WERI-Rb-1 (cell line): ENCODE measurements around the gene ATP7B.
"Not testable (repeated sequence)": the region's sequence is repeated elsewhere in the genome, so short reads cannot be mapped to it uniquely, and the experiment has no call there.

Experiments
- DNase-seq: peaks from one replicate; pipeline ENCODE4 v3.0.0-alpha.2; 2020
- H3K27ac ChIP-seq: fragments of 250-450 bp; sonication (Bioruptor Pico); 2 replicates; pipeline ENCODE4 v1.5.1; 2020; ENCODE audit warnings: mild to moderate bottlenecking, moderate library complexity
- H3K27me3 ChIP-seq: fragments of 250-450 bp; sonication (Bioruptor Pico); 2 replicates; pipeline ENCODE4 v1.5.1; 2021; ENCODE audit warnings: mild to moderate bottlenecking, low read depth, moderate library complexity; ENCODE audit not compliant: insufficient read depth, severe bottlenecking
- H3K36me3 ChIP-seq: fragments of 250-450 bp; sonication (Bioruptor Pico); 2 replicates; pipeline ENCODE4 v1.5.1; 2020; ENCODE audit warnings: mild to moderate bottlenecking, moderate library complexity
- H3K4me3 ChIP-seq: 2 replicates; pipeline ENCODE4 v1.5.1; 2011; ENCODE audit warnings: low read depth, mild to moderate bottlenecking, control low read depth, low read length
- H3K9me3 ChIP-seq: fragments of 250-450 bp; sonication (Bioruptor Pico); 2 replicates; pipeline ENCODE4 v1.5.1; 2021; ENCODE audit warnings: mild to moderate bottlenecking, moderate library complexity; ENCODE audit not compliant: severe bottlenecking
- TF ChIP-seq, protein P1 (sequence below): IDR thresholded peaks from 2 replicates; pipeline ENCODE4 v1.5.1; 2011; ENCODE audit warnings: low read depth, mild to moderate bottlenecking, control low read depth, inconsistent platforms, low read length

ATP7B gene

DNA sequence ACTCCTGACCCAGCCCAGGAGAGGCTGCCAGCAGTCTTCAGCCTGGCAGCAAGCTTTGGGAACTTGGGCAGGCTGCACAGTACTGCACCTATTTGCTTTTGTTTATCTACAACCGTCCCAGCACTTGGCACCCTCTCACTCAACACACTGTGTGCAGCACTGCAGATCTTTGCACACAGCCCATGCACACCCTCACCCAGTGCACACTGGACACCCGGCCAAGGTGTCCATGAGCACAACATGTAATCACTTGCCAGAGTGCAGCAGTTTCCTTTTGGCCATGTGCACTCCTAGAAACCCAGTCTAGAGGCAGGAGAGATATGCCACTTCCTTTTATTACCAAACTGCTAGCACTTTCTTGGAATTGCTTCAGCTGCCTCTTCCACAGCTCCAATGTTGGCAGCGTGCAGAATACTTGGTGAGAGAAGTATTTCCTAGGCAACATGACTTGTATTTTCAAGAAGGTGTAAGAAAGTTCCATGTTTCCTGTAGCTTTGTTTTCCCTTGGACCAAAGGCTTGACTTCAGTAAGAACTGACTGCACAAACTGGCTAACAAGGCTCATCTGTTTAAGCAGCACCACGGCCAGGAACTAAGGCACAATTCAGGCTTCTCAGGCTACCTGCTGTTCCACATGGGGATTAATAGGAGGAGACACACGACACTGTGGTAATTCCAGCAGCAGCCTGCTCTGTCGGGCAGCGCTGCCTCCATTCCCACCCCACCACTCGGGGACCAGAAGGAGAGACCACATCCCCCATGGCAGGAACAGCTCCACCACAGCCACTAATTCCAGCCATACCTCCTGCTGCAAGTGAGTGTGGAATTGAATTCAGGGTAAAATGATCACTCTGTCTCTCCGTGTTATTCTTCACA lies 15.3 kb downstream of the ATP7B start:
- TF ChIP-seq, protein P1, sequence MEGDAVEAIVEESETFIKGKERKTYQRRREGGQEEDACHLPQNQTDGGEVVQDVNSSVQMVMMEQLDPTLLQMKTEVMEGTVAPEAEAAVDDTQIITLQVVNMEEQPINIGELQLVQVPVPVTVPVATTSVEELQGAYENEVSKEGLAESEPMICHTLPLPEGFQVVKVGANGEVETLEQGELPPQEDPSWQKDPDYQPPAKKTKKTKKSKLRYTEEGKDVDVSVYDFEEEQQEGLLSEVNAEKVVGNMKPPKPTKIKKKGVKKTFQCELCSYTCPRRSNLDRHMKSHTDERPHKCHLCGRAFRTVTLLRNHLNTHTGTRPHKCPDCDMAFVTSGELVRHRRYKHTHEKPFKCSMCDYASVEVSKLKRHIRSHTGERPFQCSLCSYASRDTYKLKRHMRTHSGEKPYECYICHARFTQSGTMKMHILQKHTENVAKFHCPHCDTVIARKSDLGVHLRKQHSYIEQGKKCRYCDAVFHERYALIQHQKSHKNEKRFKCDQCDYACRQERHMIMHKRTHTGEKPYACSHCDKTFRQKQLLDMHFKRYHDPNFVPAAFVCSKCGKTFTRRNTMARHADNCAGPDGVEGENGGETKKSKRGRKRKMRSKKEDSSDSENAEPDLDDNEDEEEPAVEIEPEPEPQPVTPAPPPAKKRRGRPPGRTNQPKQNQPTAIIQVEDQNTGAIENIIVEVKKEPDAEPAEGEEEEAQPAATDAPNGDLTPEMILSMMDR, result peak; percentile 33; the same call in 1 of the 2 replicates
- peak; percentile 66 for DNase-seq
- no peaks in the 10 kb centered on the region for H3K9me3 ChIP-seq
- H3K4me3 ChIP-seq, result no peak overlapping the region
- H3K27ac ChIP-seq, result peak overlapping the region; percentile 44
- no peaks in the 10 kb centered on the region for H3K36me3 ChIP-seq
- H3K27me3 ChIP-seq, result no peaks in the 10 kb centered on the region

DNA sequence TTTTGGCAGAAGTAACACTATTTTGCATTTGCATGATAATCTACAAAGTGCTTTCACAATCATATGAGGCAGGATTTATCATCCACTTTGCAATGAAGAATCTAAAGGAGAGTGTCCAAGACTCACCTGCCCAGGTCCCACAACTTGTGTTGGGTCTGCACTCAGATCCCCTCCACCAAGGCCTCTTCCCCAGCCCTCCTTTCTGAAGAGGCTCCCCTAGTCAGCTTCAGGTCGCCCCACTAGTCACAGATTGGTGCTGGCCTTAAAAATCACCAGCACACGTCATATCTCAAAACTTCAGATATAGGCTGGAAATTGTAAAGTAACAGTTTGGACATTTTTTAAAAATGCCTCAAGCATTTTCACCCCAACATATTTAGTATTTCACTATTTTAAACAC lies 17.5 kb downstream of the ATP7B start:
- Histone ChIP-seq H3K9me3 (no peaks in the 10 kb centered on the region), H3K27me3 (no peaks in the 10 kb centered on the region), H3K36me3 (no peaks in the 10 kb centered on the region), H3K4me3 (no peak overlapping the region), H3K27ac (no peak overlapping the region)
- no peak for DNase-seq
- TF ChIP-seq, protein P1, result no peak

DNA sequence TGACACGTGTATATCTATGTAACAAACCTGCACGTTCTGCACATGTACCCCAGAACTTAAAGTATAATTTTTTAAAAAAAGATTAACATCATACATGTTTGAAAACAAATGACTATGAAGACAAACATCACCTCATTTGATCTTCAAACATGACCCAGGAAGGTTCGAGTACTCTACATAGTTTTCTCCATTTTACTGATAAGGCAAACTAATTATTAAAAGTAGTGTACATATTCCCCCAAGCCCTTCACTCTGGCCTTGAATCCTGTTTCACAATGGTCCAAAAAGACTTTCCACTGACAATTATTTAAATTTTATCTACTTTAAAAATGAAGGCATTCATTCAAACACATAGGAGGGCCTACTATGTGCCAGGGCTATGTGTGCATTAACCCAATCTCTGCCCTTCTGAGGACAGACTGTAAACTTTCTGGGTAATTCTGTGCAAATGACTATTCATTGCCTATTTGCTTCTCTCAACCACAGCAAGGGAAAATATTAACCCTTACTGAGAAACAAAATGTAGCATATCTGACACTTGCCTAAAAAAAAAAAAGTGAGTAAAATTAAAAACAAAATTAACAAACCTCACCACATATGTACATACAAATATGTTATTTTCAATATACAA lies 22.1 kb downstream of the ATP7B start:
- no peaks in the 10 kb centered on the region for H3K36me3 ChIP-seq
- no peak overlapping the region for H3K4me3 ChIP-seq
- no peaks in the 10 kb centered on the region for H3K27me3 ChIP-seq
- no peak overlapping the region for H3K27ac ChIP-seq
- no peaks in the 10 kb centered on the region for H3K9me3 ChIP-seq
- TF ChIP-seq, protein P1, result no peak
- DNase-seq, result no peak

GRCh38 chr13:51984904-51985303 lies 26.3 kb downstream of the ATP7B start:
- H3K9me3 ChIP-seq, H3K27ac ChIP-seq, DNase-seq, H3K36me3 ChIP-seq, H3K27me3 ChIP-seq, H3K4me3 ChIP-seq: not testable (repeated sequence)

- not testable (repeated sequence) for H3K9me3 ChIP-seq, H3K27me3 ChIP-seq, H3K36me3 ChIP-seq, DNase-seq, H3K4me3 ChIP-seq, H3K27ac ChIP-seq
These were observed 28.0 kb downstream of the ATP7B start for GRCh38 chr13:51983292-51983691.

GRCh38 chr13:51981355-51981754 lies 29.9 kb downstream of the ATP7B start:
- TF ChIP-seq, protein P1, result no peak
- no peak for DNase-seq
- Histone ChIP-seq H3K36me3 (no peaks in the 10 kb centered on the region), H3K27ac (no peak overlapping the region), H3K27me3 (no peaks in the 10 kb centered on the region), H3K9me3 (no peaks in the 10 kb centered on the region), H3K4me3 (no peak overlapping the region)
